HepG2 (cell line): Measurements from ENCODE around the gene NCKAP1. TPM values are rescaled to one million over a fixed set of nuclear protein-coding genes. Genes with fewer than 3 reads are reported as not detected.

ENCODE experiments used
- NKX3-1 ChIP-seq: sonication (generic); formaldehyde crosslinking; IDR thresholded peaks from 2 replicates; pipeline ENCODE4 v1.5.0; 2020; ENCODE audit warnings: missing genetic modification reagents
- RERE ChIP-seq: IDR thresholded peaks from 2 replicates; pipeline ENCODE4 v1.6.1; 2016; ENCODE audit warnings: low read depth, missing genetic modification reagents, missing compliant biosample characterization
- ZBTB3 ChIP-seq: sonication (generic); formaldehyde crosslinking; IDR thresholded peaks from 2 replicates; pipeline ENCODE4 v1.4.0; 2020; ENCODE audit warnings: low read depth, mild to moderate bottlenecking, moderate library complexity, missing genetic modification reagents, borderline replicate concordance
- ZNF251 ChIP-seq: sonication (generic); formaldehyde crosslinking; IDR thresholded peaks from 2 replicates; pipeline ENCODE4 v1.9.0; 2021; ENCODE audit warnings: mild to moderate bottlenecking, missing genetic modification reagents
- ZNF850 ChIP-seq: sonication (generic); formaldehyde crosslinking; conservative IDR thresholded peaks from 2 replicates; pipeline ENCODE4 v1.9.0; 2021; ENCODE audit warnings: mild to moderate bottlenecking, missing genetic modification reagents
- polyA plus RNA-seq, 8 experiments: library from polyadenylated mRNA; depleted of rRNA in 3 of 8; stranded (reverse) in 7 of 8; unstranded in 1 of 8; fragments of >200 nt; fragmentation: Illumina TruSeq in 4 of 8; extraction: Trizol in 4 of 8; gene quantifications; 2 replicates each; pipeline versions ENCODE4 v1.2.1 to v1.2.3, GENCODE V29; 2011 to 2016; ENCODE audit warnings: low read depth in 4 of 8, missing spikeins in 1 of 8, mixed read lengths in 1 of 8; ENCODE audit not compliant: insufficient read depth in 1 of 8
- total RNA-seq, 5 experiments: library from RNA; depleted of rRNA; stranded (reverse); fragments of >200 nt; fragmentation: Illumina TruSeq; extraction: Trizol; gene quantifications; 2 replicates each; pipeline ENCODE4 v1.2.3, GENCODE V29; 2016; ENCODE audit warnings: low read depth in 1 of 5
- TF ChIP-seq, protein P1 (sequence below): sonication (generic); formaldehyde crosslinking; IDR thresholded peaks from 2 replicates; pipeline ENCODE4 v1.5.1; 2020; ENCODE audit warnings: mild to moderate bottlenecking, missing genetic modification reagents
- TF ChIP-seq, protein P2 (sequence below): sonication (generic); formaldehyde crosslinking; IDR thresholded peaks from 2 replicates; pipeline ENCODE4 v1.9.0; 2021; ENCODE audit warnings: mild to moderate bottlenecking, missing genetic modification reagents

Gene NCKAP1
- total and polyA plus RNA-seq, 2 of the 13 experiments (the other 11 are each of a cell fraction or from before 2014, with no cell fraction given): 72.1 to 96.3 TPM

DNA sequence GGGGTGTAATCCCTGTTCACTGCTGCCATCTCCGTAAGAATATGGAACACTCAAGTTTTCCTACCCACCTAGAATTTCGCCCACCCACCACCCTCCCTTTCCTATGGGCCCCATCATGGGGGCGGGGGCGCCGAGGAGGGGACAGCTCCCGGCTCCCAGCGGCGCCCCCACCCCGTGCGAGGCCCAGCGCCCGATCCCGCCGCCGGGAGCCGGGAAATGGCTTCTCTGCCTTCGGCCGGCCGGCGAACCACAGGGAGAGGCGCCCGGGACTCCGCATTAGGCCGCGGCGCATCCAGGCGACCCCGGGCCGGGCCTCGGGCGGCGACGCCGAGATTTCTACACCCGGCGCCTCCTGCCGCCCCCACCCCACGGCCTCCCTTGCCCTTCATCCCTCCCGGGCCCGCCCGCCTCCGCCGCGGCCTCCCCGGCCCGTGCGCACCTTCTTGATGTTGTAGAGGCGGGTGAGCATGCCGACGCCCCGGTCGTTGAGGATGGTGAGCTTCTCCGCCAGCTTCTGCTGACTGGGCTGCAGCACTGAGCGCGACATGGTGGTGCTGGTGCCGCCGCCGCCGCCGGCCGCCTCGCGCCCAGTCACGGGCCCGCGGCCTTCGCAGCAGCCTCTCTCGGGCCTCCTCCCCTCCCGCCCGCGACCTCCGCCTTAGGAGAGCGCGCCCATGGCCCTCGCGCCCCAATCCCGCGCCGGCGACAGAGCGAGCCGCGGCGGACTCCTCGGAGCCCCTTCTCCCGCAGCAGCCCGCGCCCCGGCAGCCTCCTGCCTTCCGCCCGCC, 510 bp downstream of the NCKAP1 start (continued):
- TF ChIP-seq, protein P1, sequence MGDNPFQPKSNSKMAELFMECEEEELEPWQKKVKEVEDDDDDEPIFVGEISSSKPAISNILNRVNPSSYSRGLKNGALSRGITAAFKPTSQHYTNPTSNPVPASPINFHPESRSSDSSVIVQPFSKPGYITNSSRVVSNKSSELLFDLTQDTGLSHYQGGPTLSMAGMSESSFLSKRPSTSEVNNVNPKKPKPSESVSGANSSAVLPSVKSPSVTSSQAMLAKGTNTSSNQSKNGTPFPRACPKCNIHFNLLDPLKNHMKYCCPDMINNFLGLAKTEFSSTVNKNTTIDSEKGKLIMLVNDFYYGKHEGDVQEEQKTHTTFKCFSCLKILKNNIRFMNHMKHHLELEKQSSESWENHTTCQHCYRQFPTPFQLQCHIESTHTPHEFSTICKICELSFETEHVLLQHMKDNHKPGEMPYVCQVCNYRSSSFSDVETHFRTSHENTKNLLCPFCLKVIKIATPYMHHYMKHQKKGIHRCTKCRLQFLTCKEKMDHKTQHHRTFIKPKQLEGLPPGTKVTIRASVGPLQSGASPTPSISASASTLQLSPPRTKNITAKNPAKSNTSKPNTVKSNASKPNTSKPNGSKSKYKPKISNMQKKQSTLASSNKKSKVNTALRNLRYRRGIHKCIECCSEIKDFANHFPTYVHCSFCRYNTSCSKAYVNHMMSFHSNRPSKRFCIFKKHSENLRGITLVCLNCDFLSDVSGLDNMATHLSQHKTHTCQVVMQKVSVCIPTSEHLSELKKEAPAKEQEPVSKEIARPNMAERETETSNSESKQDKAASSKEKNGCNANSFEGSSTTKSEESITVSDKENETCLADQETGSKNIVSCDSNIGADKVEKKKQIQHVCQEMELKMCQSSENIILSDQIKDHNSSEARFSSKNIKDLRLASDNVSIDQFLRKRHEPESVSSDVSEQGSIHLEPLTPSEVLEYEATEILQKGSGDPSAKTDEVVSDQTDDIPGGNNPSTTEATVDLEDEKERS: no peak
- TF ChIP-seq RERE (CRISPR knock-in tag) (no peak), ZNF850 (CRISPR knock-in tag) (no peak), ZBTB3 (CRISPR knock-in tag) (no peak), NKX3-1 (CRISPR knock-in tag) (no peak), ZNF251 (no peak)
- TF ChIP-seq, protein P2, sequence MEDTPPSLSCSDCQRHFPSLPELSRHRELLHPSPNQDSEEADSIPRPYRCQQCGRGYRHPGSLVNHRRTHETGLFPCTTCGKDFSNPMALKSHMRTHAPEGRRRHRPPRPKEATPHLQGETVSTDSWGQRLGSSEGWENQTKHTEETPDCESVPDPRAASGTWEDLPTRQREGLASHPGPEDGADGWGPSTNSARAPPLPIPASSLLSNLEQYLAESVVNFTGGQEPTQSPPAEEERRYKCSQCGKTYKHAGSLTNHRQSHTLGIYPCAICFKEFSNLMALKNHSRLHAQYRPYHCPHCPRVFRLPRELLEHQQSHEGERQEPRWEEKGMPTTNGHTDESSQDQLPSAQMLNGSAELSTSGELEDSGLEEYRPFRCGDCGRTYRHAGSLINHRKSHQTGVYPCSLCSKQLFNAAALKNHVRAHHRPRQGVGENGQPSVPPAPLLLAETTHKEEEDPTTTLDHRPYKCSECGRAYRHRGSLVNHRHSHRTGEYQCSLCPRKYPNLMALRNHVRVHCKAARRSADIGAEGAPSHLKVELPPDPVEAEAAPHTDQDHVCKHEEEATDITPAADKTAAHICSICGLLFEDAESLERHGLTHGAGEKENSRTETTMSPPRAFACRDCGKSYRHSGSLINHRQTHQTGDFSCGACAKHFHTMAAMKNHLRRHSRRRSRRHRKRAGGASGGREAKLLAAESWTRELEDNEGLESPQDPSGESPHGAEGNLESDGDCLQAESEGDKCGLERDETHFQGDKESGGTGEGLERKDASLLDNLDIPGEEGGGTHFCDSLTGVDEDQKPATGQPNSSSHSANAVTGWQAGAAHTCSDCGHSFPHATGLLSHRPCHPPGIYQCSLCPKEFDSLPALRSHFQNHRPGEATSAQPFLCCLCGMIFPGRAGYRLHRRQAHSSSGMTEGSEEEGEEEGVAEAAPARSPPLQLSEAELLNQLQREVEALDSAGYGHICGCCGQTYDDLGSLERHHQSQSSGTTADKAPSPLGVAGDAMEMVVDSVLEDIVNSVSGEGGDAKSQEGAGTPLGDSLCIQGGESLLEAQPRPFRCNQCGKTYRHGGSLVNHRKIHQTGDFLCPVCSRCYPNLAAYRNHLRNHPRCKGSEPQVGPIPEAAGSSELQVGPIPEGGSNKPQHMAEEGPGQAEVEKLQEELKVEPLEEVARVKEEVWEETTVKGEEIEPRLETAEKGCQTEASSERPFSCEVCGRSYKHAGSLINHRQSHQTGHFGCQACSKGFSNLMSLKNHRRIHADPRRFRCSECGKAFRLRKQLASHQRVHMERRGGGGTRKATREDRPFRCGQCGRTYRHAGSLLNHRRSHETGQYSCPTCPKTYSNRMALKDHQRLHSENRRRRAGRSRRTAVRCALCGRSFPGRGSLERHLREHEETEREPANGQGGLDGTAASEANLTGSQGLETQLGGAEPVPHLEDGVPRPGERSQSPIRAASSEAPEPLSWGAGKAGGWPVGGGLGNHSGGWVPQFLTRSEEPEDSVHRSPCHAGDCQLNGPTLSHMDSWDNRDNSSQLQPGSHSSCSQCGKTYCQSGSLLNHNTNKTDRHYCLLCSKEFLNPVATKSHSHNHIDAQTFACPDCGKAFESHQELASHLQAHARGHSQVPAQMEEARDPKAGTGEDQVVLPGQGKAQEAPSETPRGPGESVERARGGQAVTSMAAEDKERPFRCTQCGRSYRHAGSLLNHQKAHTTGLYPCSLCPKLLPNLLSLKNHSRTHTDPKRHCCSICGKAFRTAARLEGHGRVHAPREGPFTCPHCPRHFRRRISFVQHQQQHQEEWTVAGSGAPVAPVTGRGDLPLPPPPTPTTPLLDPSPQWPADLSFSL: no peak
